Measurements from ENCODE around the gene BIN2.

DNA sequence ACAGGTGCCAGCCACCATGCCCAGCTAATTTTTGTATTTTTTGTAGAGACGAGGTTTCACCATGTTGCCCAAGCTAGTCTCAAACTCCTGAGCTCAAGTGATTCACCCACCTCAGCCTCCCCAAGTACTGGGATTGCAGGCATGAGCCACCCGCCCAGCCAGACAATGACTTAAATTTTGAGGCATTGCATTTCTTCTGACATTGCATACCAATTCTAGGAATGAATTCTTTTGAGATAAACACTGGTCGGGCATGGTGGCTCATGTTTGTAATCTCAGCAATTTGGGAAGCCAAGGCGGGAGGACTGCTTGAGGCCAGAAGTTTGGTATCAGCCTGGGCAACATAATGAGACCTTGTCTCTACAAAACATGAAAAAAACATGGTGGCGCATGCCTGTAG lies 25.1 kb upstream of the BIN2 start:
- TF ChIP-seq, protein P1, sequence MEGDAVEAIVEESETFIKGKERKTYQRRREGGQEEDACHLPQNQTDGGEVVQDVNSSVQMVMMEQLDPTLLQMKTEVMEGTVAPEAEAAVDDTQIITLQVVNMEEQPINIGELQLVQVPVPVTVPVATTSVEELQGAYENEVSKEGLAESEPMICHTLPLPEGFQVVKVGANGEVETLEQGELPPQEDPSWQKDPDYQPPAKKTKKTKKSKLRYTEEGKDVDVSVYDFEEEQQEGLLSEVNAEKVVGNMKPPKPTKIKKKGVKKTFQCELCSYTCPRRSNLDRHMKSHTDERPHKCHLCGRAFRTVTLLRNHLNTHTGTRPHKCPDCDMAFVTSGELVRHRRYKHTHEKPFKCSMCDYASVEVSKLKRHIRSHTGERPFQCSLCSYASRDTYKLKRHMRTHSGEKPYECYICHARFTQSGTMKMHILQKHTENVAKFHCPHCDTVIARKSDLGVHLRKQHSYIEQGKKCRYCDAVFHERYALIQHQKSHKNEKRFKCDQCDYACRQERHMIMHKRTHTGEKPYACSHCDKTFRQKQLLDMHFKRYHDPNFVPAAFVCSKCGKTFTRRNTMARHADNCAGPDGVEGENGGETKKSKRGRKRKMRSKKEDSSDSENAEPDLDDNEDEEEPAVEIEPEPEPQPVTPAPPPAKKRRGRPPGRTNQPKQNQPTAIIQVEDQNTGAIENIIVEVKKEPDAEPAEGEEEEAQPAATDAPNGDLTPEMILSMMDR (IDR thresholded peaks at IDR 0.05; ENCODE audit: low read length) = no peak
- TF ChIP-seq EZH2 (optimal IDR thresholded peaks at IDR 0.05; ENCODE audit: low read depth, low read length) = no peak

All from MM.1S (cell line).